Tibial nerve (tissue), 3 donors: ENCODE data around the gene USF3.

Source experiments
- CTCF ChIP-seq, 5 experiments: fragments of 200-600 bp in 3 of 5; fragments of 450-650 bp in 2 of 5; sonication (generic) in 3 of 5; IDR thresholded peaks; one replicate each; pipeline ENCODE4 v1.5.1; 2016 to 2019; ENCODE audit warnings: antibody characterized with exemption in 5 of 5, mild to moderate bottlenecking in 3 of 5, moderate library complexity in 2 of 5
- POLR2A ChIP-seq, 2 donors: fragments of 450-650 bp; IDR thresholded peaks; one replicate each; pipeline ENCODE4 v1.6.1; 2017; ENCODE audit warnings: antibody characterized with exemption in 2 of 2, mild to moderate bottlenecking in 2 of 2, moderate library complexity in 2 of 2

- TF ChIP-seq CTCF (IDR thresholded peaks at IDR 0.05) = no peak
- no peak for TF ChIP-seq POLR2A (IDR thresholded peaks at IDR 0.05)
Measured at GRCh38 chr3:113601240-113601639, 95.2 kb downstream of the USF3 start.
